Prostate gland (tissue), 2 donors: ENCODE measurements around the gene METAP1.

Source experiments
- POLR2A ChIP-seq: fragments of 450-650 bp; IDR thresholded peaks from one replicate; pipeline ENCODE4 v1.6.1; 2016; ENCODE audit warnings: antibody characterized with exemption, mild to moderate bottlenecking
- POLR2AphosphoS5 ChIP-seq: sonication (generic); formaldehyde crosslinking; IDR thresholded peaks from one replicate; pipeline ENCODE4 v1.6.1; 2017; ENCODE audit warnings: antibody characterized with exemption
- TF ChIP-seq, protein P1 (sequence below), 4 experiments: fragments of 200-600 bp in 2 of 4; fragments of 450-650 bp in 2 of 4; sonication (generic) in 2 of 4; IDR thresholded peaks; 1 replicate in 3 of 4; 2 replicates in 1 of 4; pipeline ENCODE4 v1.5.1; 2016 to 2019; ENCODE audit warnings: antibody characterized with exemption in 4 of 4, mild to moderate bottlenecking in 2 of 4, moderate library complexity in 2 of 4

DNA sequence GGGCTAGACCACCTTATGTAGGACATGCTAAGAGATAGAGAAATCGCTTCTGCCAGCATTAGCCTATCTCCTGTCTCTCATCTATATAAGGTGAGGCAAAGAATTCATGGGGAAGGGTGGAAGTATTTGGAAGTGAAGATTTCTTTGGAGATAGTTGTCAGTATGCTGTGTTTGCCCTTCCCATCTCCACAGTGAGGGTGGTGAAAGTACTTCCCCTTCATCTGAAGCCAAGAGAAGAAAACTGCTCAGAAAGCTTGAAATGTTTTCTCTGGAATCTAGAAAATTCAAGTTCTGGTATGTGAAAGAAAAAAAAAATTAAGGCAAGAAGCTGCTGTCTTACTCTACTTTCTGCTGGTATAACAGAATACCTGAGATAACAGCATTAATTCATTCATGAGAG, 105.4 kb downstream of the METAP1 start:
- TF ChIP-seq, protein P1, sequence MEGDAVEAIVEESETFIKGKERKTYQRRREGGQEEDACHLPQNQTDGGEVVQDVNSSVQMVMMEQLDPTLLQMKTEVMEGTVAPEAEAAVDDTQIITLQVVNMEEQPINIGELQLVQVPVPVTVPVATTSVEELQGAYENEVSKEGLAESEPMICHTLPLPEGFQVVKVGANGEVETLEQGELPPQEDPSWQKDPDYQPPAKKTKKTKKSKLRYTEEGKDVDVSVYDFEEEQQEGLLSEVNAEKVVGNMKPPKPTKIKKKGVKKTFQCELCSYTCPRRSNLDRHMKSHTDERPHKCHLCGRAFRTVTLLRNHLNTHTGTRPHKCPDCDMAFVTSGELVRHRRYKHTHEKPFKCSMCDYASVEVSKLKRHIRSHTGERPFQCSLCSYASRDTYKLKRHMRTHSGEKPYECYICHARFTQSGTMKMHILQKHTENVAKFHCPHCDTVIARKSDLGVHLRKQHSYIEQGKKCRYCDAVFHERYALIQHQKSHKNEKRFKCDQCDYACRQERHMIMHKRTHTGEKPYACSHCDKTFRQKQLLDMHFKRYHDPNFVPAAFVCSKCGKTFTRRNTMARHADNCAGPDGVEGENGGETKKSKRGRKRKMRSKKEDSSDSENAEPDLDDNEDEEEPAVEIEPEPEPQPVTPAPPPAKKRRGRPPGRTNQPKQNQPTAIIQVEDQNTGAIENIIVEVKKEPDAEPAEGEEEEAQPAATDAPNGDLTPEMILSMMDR (IDR thresholded peaks at IDR 0.05) = no peak
- TF ChIP-seq POLR2AphosphoS5 = no peak
- TF ChIP-seq POLR2A = no peak
